Tibial nerve (tissue), 4 donors: ENCODE measurements around the gene FFAR1. TPM values are rescaled to one million over a fixed set of nuclear protein-coding genes. Genes with fewer than 3 reads are reported as not detected.

ENCODE experiments used
- DNase-seq, 2 donors: peaks; one replicate each; pipeline ENCODE4 v3.0.0-alpha.2; 2019; ENCODE audit warnings: low spot score in 2 of 2
- H3K27ac ChIP-seq, 4 donors: fragments of 200-600 bp; sonication (generic) in 3 of 4; one replicate each; pipeline ENCODE4 v1.5.1; 2017 to 2019; ENCODE audit warnings: mild to moderate bottlenecking in 1 of 4
- H3K27me3 ChIP-seq, 2 donors: fragments of 200-600 bp; sonication (generic) in 1 of 2; one replicate each; pipeline versions ENCODE4 v1.5.1 to v1.6.0; 2017 to 2019
- H3K36me3 ChIP-seq, 3 donors: fragments of 200-600 bp; sonication (generic); one replicate each; pipeline ENCODE4 v1.5.1; 2018 to 2019
- H3K4me1 ChIP-seq, 4 donors: fragments of 200-600 bp; sonication (generic) in 3 of 4; one replicate each; pipeline ENCODE4 v1.5.1; 2017 to 2019
- H3K4me3 ChIP-seq, 4 donors: fragments of 200-600 bp; sonication (generic) in 3 of 4; one replicate each; pipeline ENCODE4 v1.5.1; 2017 to 2019; ENCODE audit warnings: mild to moderate bottlenecking in 1 of 4, moderate library complexity in 1 of 4
- H3K9me3 ChIP-seq, 4 donors: fragments of 200-600 bp; sonication (generic) in 3 of 4; one replicate each; pipeline ENCODE4 v1.5.1; 2017 to 2019
- CTCF ChIP-seq, 5 experiments: fragments of 200-600 bp in 3 of 5; fragments of 450-650 bp in 2 of 5; sonication (generic) in 3 of 5; IDR thresholded peaks; one replicate each; pipeline ENCODE4 v1.5.1; 2016 to 2019; ENCODE audit warnings: antibody characterized with exemption in 5 of 5, mild to moderate bottlenecking in 3 of 5, moderate library complexity in 2 of 5
- EP300 ChIP-seq, 2 donors: sonication (generic); formaldehyde crosslinking; IDR thresholded peaks; one replicate each; pipeline ENCODE4 v1.6.1; 2017; ENCODE audit warnings: antibody characterized with exemption in 2 of 2, mild to moderate bottlenecking in 1 of 2
- POLR2A ChIP-seq, 2 donors: fragments of 450-650 bp; IDR thresholded peaks; one replicate each; pipeline ENCODE4 v1.6.1; 2017; ENCODE audit warnings: antibody characterized with exemption in 2 of 2, mild to moderate bottlenecking in 2 of 2, moderate library complexity in 2 of 2
- WGBS, 2 donors: methylation state at CpG; one replicate each; pipeline ENCODE4 v1.1.5; 2018; 5-methylcytosine and 5-hydroxymethylcytosine counted together
- total RNA-seq, 4 donors: library from RNA; depleted of rRNA; stranded (reverse); fragments of >200 nt; gene quantifications; one replicate each; pipeline ENCODE4 v1.1.0, GENCODE V29; 2016

Gene FFAR1
- total RNA-seq, 4 donors from 2014 or later, result 0.59 TPM; not detected in 3

GRCh38 chr19:35348911-35349611, 1.4 kb downstream of the FFAR1 start:
- peaks cover 0 to 8% (median 0%) of the 10 kb centered on the region in 3 donors for H3K36me3 ChIP-seq
- no peaks in the 10 kb centered on the region for H3K9me3 ChIP-seq
- 78 to 81% methylated on average over 18 of the region's 18 CpGs for WGBS, 2 donors
- no peaks in the 10 kb centered on the region for H3K27me3 ChIP-seq
- H3K4me1 ChIP-seq, result peaks cover 0 to 6% (median 0%) of the 10 kb centered on the region in 4 donors
- H3K27ac ChIP-seq, result no peak overlapping the region
- no peak overlapping the region for H3K4me3 ChIP-seq
- DNase-seq, result no peak
- TF ChIP-seq POLR2A (IDR thresholded peaks at IDR 0.05) (no peak), EP300 (IDR thresholded peaks at IDR 0.05) (no peak), CTCF (IDR thresholded peaks at IDR 0.05) (no peak)

DNA sequence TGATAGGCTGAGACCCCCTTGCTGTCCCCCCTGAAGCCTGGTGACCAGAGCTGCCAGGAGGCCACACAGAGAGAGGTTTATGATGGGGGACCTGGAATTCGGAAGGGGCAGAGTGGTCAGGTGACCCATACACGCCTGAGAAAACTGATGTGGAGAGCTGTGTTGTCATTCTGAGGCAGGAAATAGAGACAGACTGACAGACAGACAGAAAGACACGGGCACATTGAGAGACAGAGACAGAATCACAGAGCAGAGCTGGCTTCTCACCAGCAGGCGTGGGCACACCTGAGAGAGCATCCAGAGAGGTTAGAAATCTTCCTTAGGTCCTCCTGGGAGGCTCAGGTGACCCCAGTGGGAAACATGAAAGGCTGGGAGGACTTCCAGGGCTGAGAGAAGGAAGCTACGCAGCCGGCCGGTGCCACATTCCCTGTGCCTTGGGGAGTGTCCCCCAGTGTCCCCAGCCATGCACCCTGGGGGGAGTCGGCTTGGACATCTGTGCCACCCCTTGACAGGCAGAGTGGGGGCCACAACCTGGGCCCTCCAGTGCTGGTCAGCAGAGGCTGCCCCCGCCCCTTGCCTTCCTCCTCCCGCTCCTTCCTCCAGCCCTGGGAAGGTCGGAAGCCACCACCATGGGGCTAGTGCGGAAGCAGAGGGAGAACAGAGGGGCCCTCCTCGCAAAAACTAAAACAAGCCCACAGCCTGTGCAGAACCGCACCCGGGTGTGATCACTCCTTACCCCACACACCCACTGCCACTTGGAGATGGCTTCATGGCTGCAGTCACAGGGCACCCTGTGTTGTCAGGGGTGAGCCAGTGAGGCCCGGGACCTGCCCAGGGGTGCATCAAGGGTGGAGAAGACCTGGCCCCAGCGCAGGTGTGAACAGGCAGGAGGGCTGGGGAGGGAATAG, 2.2 kb downstream of the FFAR1 start:
- DNase-seq, result no peak
- no peaks in the 10 kb centered on the region for H3K27me3 ChIP-seq
- no peaks in the 10 kb centered on the region for H3K9me3 ChIP-seq
- TF ChIP-seq POLR2A (IDR thresholded peaks at IDR 0.05), result no peak
- TF ChIP-seq EP300 (IDR thresholded peaks at IDR 0.05), result no peak
- no peak for TF ChIP-seq CTCF (IDR thresholded peaks at IDR 0.05)
- H3K4me1 ChIP-seq, result peaks cover 0 to 6% (median 0%) of the 10 kb centered on the region in 4 donors
- H3K36me3 ChIP-seq, result peaks cover 0 to 2% (median 0%) of the 10 kb centered on the region in 3 donors
- WGBS, 2 donors, result 71 to 73% methylated on average over 13 to 15 of the region's 17 CpGs
- no peak overlapping the region for H3K27ac ChIP-seq
- no peak overlapping the region for H3K4me3 ChIP-seq

DNA sequence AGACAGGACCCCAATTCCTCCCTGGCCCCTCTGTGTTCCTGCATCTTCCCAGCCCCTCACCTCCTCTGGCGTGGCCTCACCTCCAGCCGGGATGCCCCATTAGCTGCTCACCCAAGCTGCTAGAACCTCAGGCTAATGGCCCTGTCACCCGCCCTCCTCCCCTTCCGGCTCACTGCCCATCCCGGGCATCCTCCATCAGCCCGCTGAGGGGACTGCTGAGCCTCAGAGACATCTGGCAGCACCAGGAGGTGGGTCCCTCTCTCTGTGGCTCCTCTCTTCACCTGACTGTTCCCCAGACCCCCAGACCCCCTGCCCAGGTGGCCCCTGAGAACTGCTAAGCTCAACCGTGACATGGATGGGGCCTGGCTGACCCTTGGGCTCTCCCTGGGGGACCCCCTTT, 2.9 kb downstream of the FFAR1 start:
- 83 to 92% methylated on average over 6 to 7 of the region's 7 CpGs for WGBS, 2 donors
- no peaks in the 10 kb centered on the region for H3K27me3 ChIP-seq
- no peak overlapping the region for H3K27ac ChIP-seq

GRCh38 chr19:35351411-35352176, 3.9 kb downstream of the FFAR1 start:
- no peak for DNase-seq
- Histone ChIP-seq H3K27ac (no peak overlapping the region), H3K27me3 (no peaks in the 10 kb centered on the region), H3K9me3 (no peaks in the 10 kb centered on the region), H3K36me3 (no peaks in the 10 kb centered on the region), H3K4me1 (peaks cover 0 to 6% (median 0%) of the 10 kb centered on the region in 4 donors), H3K4me3 (no peak overlapping the region)
- WGBS, 2 donors, result 88 to 90% methylated on average over 36 to 45 of the region's 47 CpGs
- TF ChIP-seq EP300 (IDR thresholded peaks at IDR 0.05) (no peak), POLR2A (IDR thresholded peaks at IDR 0.05) (no peak), CTCF (IDR thresholded peaks at IDR 0.05) (no peak)

More for the DNA sequence above, 2.9 kb downstream of the FFAR1 start:
- Histone ChIP-seq H3K4me3 (no peak overlapping the region), H3K9me3 (no peaks in the 10 kb centered on the region), H3K36me3 (no peaks in the 10 kb centered on the region), H3K4me1 (peaks cover 0 to 6% (median 0%) of the 10 kb centered on the region in 4 donors)
- TF ChIP-seq CTCF (IDR thresholded peaks at IDR 0.05), result no peak
- TF ChIP-seq POLR2A (IDR thresholded peaks at IDR 0.05), result no peak
- TF ChIP-seq EP300 (IDR thresholded peaks at IDR 0.05), result no peak
- no peak for DNase-seq
